ENCODE results near the gene CACNA1C. TPM values are rescaled to one million over a fixed set of nuclear protein-coding genes. Genes with fewer than 3 reads are reported as not detected.
"Not testable (repeated sequence)": the region's sequence is repeated elsewhere in the genome, so short reads cannot be mapped to it uniquely, and the experiment has no call there.

CACNA1C gene
- total and polyA plus RNA-seq, 2 donors (not counting 1 experiment from before 2014, with no cell fraction given), result 0.01 to 0.02 TPM

GRCh38 chr12:2126676-2127406 is 74.1 kb downstream of the CACNA1C start:
- TF ChIP-seq CTCF (IDR thresholded peaks at IDR 0.05), result no peak
- no peak for TF ChIP-seq EZH2 (IDR thresholded peaks at IDR 0.05; ENCODE audit: borderline replicate concordance, insufficient read depth, low read depth, low read length, poor library complexity, severe bottlenecking)
- WGBS (ENCODE audit: insufficient coverage), result 94% methylated on average over 4 of the region's 8 CpGs
- Mint-ChIP-seq H3K27me3 (no peaks in the 10 kb centered on the region), H3K4me3 (no peak overlapping the region), H3K9me3 (ENCODE audit: insufficient read depth) (no peaks in the 10 kb centered on the region), H3K27ac (no peak overlapping the region), H3K4me1 (no peaks in the 10 kb centered on the region)
- H2AFZ ChIP-seq (ENCODE audit: insufficient read depth, low read depth, low read length, poor library complexity, severe bottlenecking), result no peak overlapping the region
- DNase-seq, result no peak
- no peaks in the 10 kb centered on the region for H3K36me3 ChIP-seq (replicated peaks in 1 of 2; ENCODE audit: control extremely low read depth in 1 of 2, control insufficient read depth in 1 of 2, extremely low read depth in 1 of 2, insufficient read depth in 2 of 2, low read length in 1 of 2)
- H3K4me3 ChIP-seq (ENCODE audit: control extremely low read depth in 1 of 5, extremely low read depth in 1 of 5, insufficient read depth in 1 of 5, low read depth in 2 of 5, low read length in 4 of 5), result no peak overlapping the region
- no peaks in the 10 kb centered on the region for H3K4me1 ChIP-seq (ENCODE audit: control insufficient read depth in 2 of 2, insufficient read depth in 2 of 2, low read length in 2 of 2)
- peaks cover 0 to under 1% (median 0%) of the 10 kb centered on the region in 4 experiments for H3K27me3 ChIP-seq (replicated peaks in 1 of 4; ENCODE audit: control extremely low read depth in 1 of 4, control insufficient read depth in 3 of 4, insufficient read depth in 4 of 4, low read length in 3 of 4)
- no peaks in the 10 kb centered on the region for H4K20me1 ChIP-seq (ENCODE audit: control insufficient read depth, insufficient read depth, low read length, poor library complexity, severe bottlenecking)
- no peak for ATAC-seq (ENCODE audit: low read depth)
- H3K9ac ChIP-seq (ENCODE audit: low read length), result no peak overlapping the region
- H3K4me2 ChIP-seq (replicated peaks; ENCODE audit: low read depth, low read length, poor library complexity, severe bottlenecking), result no peak overlapping the region
- H3K27ac ChIP-seq (ENCODE audit: low read length in 2 of 2), result no peak overlapping the region
- ChIA-PET CTCF (no interaction called here), POLR2A (no interaction called here)
- H3K79me2 ChIP-seq (ENCODE audit: control insufficient read depth, insufficient read depth, low read length), result no peaks in the 10 kb centered on the region
- no peaks in the 10 kb centered on the region for H3K9me3 ChIP-seq (ENCODE audit: control extremely low read depth in 1 of 3, control insufficient read depth in 2 of 3, insufficient read depth in 1 of 3, low read length in 2 of 3)
- intact Hi-C loops (cut with micrococcal nuclease), result no loop called here

GRCh38 chr12:2129076-2129475 is 76.3 kb downstream of the CACNA1C start:
- intact Hi-C loops (cut with micrococcal nuclease), result no loop called here
- WGBS (ENCODE audit: insufficient coverage), result 88% methylated on average over 3 of the region's 7 CpGs
- Mint-ChIP-seq H3K9me3 (ENCODE audit: insufficient read depth) (no peaks in the 10 kb centered on the region), H3K4me1 (no peaks in the 10 kb centered on the region), H3K27ac (no peak overlapping the region), H3K4me3 (no peak overlapping the region), H3K27me3 (no peaks in the 10 kb centered on the region)
- DNase-seq (no peak), ATAC-seq (ENCODE audit: low read depth) (no peak)
- no peak overlapping the region for H3K4me3 ChIP-seq (ENCODE audit: control extremely low read depth in 1 of 5, extremely low read depth in 1 of 5, insufficient read depth in 1 of 5, low read depth in 2 of 5, low read length in 4 of 5)
- no peaks in the 10 kb centered on the region for H3K9me3 ChIP-seq (ENCODE audit: control extremely low read depth in 1 of 3, control insufficient read depth in 2 of 3, insufficient read depth in 1 of 3, low read length in 2 of 3)
- H3K9ac ChIP-seq (ENCODE audit: low read length), result no peak overlapping the region
- H3K27ac ChIP-seq (ENCODE audit: low read length in 2 of 2), result no peak overlapping the region
- ChIA-PET CTCF (no interaction called here), POLR2A (no interaction called here)
- no peaks in the 10 kb centered on the region for H3K79me2 ChIP-seq (ENCODE audit: control insufficient read depth, insufficient read depth, low read length)
- no peak overlapping the region for H2AFZ ChIP-seq (ENCODE audit: insufficient read depth, low read depth, low read length, poor library complexity, severe bottlenecking)
- no peaks in the 10 kb centered on the region for H4K20me1 ChIP-seq (ENCODE audit: control insufficient read depth, insufficient read depth, low read length, poor library complexity, severe bottlenecking)
- H3K27me3 ChIP-seq (replicated peaks in 1 of 4; ENCODE audit: control extremely low read depth in 1 of 4, control insufficient read depth in 3 of 4, insufficient read depth in 4 of 4, low read length in 3 of 4), result no peaks in the 10 kb centered on the region
- H3K36me3 ChIP-seq (replicated peaks in 1 of 2; ENCODE audit: control extremely low read depth in 1 of 2, control insufficient read depth in 1 of 2, extremely low read depth in 1 of 2, insufficient read depth in 2 of 2, low read length in 1 of 2), result no peaks in the 10 kb centered on the region
- TF ChIP-seq EZH2 (IDR thresholded peaks at IDR 0.05; ENCODE audit: borderline replicate concordance, insufficient read depth, low read depth, low read length, poor library complexity, severe bottlenecking) (no peak), CTCF (IDR thresholded peaks at IDR 0.05) (no peak)
- H3K4me2 ChIP-seq (replicated peaks; ENCODE audit: low read depth, low read length, poor library complexity, severe bottlenecking), result no peak overlapping the region
- no peaks in the 10 kb centered on the region for H3K4me1 ChIP-seq (ENCODE audit: control insufficient read depth in 2 of 2, insufficient read depth in 2 of 2, low read length in 2 of 2)

- H3K36me3 ChIP-seq (replicated peaks in 1 of 2; ENCODE audit: control extremely low read depth in 1 of 2, control insufficient read depth in 1 of 2, extremely low read depth in 1 of 2, insufficient read depth in 2 of 2, low read length in 1 of 2); H4K20me1 ChIP-seq (ENCODE audit: control insufficient read depth, insufficient read depth, low read length, poor library complexity, severe bottlenecking); H3K9me3 ChIP-seq (ENCODE audit: control extremely low read depth in 1 of 3, control insufficient read depth in 2 of 3, insufficient read depth in 1 of 3, low read length in 2 of 3); H3K4me3 ChIP-seq (ENCODE audit: control extremely low read depth in 1 of 5, extremely low read depth in 1 of 5, insufficient read depth in 1 of 5, low read depth in 2 of 5, low read length in 4 of 5); intact Hi-C loops (cut with micrococcal nuclease); CTCF ChIA-PET; H3K27me3 Mint-ChIP-seq; H3K4me2 ChIP-seq (replicated peaks; ENCODE audit: low read depth, low read length, poor library complexity, severe bottlenecking); H3K4me1 Mint-ChIP-seq; ATAC-seq (ENCODE audit: low read depth); H3K9me3 Mint-ChIP-seq (ENCODE audit: insufficient read depth); H3K4me1 ChIP-seq (ENCODE audit: control insufficient read depth in 2 of 2, insufficient read depth in 2 of 2, low read length in 2 of 2); H3K79me2 ChIP-seq (ENCODE audit: control insufficient read depth, insufficient read depth, low read length); H3K27ac ChIP-seq (ENCODE audit: low read length in 2 of 2); H3K27ac Mint-ChIP-seq; POLR2A ChIA-PET; DNase-seq; H3K4me3 Mint-ChIP-seq; H3K9ac ChIP-seq (ENCODE audit: low read length); H3K27me3 ChIP-seq (replicated peaks in 1 of 4; ENCODE audit: control extremely low read depth in 1 of 4, control insufficient read depth in 3 of 4, insufficient read depth in 4 of 4, low read length in 3 of 4); H2AFZ ChIP-seq (ENCODE audit: insufficient read depth, low read depth, low read length, poor library complexity, severe bottlenecking): not testable (repeated sequence)
- WGBS (ENCODE audit: insufficient coverage), result 100% methylated on average over 11 of the region's 37 CpGs
Observed at GRCh38 chr12:2135661-2136418, 83.1 kb downstream of the CACNA1C start.

All from B cell (primary cell).